ENCODE measurements around the gene SMIM14. TPM values are rescaled to one million over a fixed set of nuclear protein-coding genes. Genes with fewer than 3 reads are reported as not detected.

The SMIM14 gene
- total RNA-seq, 4 donors from 2014 or later = 34.3 to 69.9 (median 54.8) TPM

DNA sequence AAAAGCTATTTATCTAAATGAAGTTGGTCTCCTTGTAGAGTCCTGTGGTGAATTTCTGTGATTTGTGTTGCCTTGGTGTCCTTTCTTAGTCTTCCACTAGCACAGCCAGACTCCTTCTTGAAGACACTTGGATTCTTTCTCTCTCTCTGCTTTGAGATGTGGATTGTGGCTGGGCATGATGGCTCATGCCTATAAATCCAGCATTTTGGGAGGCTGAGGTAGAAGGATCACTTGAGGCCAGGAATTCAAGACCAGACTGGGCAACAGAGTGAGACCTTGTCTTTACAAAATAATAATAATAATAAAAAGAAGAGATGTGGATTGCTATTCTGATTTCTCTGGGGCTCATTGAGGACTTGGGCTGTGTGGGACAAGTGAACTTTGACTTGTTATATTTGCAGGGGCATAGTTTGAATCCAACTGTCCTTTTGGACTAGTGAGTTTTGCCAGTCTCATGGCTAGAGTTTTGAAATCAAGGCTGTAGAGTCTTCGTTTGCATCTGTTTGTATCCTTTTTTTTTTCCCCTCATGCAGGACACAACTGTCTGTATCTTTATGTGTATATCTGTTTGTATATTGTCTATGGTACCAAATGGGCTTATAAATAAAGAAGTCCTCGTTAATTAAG is 11.1 kb upstream of the SMIM14 start:
- TF ChIP-seq, protein P1, sequence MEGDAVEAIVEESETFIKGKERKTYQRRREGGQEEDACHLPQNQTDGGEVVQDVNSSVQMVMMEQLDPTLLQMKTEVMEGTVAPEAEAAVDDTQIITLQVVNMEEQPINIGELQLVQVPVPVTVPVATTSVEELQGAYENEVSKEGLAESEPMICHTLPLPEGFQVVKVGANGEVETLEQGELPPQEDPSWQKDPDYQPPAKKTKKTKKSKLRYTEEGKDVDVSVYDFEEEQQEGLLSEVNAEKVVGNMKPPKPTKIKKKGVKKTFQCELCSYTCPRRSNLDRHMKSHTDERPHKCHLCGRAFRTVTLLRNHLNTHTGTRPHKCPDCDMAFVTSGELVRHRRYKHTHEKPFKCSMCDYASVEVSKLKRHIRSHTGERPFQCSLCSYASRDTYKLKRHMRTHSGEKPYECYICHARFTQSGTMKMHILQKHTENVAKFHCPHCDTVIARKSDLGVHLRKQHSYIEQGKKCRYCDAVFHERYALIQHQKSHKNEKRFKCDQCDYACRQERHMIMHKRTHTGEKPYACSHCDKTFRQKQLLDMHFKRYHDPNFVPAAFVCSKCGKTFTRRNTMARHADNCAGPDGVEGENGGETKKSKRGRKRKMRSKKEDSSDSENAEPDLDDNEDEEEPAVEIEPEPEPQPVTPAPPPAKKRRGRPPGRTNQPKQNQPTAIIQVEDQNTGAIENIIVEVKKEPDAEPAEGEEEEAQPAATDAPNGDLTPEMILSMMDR (IDR thresholded peaks at IDR 0.05; ENCODE audit: low read depth) = no peak

DNA sequence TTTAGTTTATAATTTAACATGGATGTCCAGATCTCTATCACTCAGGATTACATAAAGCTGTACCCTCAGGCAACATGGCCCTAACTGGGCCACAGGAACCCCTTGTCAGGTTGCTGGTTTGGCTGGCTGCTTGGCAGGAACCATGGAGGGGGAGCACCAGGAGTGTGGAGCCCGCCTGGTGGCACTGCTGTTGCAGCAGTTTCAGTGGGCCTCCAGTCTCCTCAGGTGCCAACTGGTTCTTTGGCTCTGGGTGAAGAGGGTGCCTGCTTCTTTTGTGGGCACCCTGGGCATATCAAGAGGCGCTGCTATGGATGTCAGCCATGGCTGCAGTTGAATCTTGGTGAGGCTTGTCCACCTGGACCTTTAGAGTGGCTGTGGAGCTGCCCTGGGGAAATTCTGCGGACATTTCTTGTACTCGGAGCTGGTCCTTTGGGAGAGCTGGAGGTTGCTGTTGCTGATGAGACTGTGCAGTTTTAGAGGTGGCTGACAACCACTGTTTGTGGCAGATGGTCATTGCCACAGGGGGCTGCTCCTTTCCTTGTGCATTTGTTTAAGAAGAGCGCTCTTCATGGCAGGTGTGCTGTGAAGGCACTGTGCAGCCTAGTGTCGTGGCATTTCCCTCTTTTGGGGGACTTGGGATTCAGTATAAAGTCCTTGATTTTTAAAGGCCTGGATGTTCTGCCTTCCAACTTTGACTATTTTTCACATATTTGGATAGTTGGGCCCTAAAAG is 10.3 kb upstream of the SMIM14 start:
- TF ChIP-seq, protein P1 (IDR thresholded peaks at IDR 0.05; ENCODE audit: low read depth) = no peak

DNA sequence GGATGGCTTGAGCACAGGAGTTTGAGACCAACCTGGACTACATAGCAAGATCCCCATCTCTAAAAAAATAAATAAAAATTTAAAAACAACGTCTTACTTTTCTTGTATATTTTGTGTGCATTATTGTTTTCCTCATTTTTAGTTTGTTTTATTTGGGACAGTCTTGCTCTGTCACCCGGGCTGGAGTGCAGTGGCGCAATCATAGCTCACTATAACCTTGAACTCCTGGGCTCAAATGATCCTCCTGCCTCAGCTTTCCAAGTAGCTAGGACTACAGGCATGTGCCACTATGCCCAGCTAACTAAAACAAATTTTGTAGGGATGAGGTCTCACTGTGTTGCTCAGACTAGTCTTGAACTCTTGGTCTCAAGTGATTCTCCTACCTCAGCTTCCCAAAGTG is 9.5 kb upstream of the SMIM14 start:
- TF ChIP-seq, protein P1 (IDR thresholded peaks at IDR 0.05; ENCODE audit: low read depth) = no peak

DNA sequence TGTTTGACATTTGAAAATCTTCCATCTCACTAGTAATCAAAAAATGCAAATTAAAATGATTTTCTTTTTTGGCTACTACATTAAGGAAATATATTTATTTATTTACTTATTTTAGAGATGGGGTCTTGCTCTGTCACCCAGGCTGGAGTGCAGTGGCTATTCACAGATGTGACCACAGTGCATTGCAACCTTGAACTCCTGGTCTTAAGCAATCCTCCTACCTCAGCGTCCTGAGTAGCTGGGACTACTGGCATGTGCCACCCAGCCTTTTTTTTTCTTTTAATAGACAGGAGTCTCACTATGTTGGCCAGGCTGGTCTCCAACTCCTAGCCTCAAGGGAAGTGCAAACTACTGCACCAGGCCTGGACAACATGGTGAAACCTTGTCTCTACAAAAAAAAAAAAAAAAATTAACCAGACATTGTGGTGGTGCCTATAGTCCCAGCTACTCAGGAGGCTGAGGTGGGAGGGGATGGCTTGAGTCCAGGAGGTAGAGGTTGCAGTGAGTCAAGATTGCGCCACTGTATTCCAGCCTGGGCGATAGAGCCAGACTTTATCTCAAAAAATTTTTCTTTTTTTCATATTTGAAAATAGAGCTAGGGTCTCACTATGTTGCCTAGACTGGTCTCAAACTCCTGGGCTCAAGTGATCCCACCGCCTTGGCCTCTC is 4.4 kb upstream of the SMIM14 start:
- TF ChIP-seq, protein P1 (IDR thresholded peaks at IDR 0.05; ENCODE audit: low read depth) = no peak

DNA sequence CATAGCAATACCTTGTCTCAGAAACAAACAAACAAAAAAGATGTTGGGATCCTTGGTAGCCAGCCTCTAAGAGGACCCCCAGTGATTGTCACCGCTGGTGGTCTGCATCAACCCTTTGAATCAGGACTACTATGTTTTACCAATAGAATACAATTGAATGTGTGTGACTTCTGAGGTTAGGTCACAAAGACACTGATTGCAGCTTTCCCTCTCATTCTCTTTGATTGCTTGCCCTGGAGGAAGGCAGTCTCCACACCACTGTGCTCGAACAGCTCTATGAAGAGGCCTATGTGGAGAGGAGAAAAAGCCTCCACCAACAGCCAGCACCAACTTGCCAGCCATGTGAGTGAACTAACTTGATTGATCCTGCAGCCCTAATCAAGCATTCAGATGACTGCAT is 2.8 kb upstream of the SMIM14 start:
- TF ChIP-seq, protein P1 (IDR thresholded peaks at IDR 0.05; ENCODE audit: low read depth) = no peak

DNA sequence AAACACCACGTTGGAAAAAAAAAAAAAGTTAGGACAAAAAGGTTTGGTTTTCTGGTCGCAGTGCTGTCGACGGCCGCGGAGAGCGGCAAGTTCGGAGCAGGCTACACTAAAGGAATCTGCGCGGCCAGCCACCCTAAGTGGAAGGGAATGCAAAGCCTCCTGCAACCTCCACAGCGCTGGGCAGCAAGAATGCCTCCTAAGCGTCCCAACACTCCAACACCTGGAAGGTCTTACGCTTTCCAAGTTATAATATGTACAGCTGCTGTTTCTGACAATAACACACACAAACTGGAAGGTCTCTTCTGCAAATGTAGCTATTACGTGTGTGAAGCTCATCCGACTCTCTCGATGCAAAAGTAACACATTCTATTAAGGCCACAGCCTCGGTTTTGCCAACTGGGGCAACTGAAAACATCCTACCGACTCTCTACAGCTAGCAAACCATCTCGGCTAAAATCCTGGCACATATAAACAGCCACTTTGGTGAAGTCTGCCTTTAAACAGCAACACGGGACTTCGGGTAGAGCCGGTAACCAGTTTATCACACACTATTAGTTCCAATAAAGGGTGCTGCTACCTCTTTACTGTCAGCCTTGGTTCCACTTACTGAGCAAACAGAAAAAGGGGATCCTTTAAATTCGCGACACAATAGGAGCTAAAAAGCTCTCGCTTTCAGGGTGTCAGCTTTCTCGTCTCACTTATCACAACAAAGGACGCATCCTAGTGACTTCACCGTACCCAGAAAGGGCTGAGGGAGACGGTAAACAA is 895 bp downstream of the SMIM14 start:
- TF ChIP-seq, protein P1 (IDR thresholded peaks at IDR 0.05; ENCODE audit: low read depth) = no peak

DNA sequence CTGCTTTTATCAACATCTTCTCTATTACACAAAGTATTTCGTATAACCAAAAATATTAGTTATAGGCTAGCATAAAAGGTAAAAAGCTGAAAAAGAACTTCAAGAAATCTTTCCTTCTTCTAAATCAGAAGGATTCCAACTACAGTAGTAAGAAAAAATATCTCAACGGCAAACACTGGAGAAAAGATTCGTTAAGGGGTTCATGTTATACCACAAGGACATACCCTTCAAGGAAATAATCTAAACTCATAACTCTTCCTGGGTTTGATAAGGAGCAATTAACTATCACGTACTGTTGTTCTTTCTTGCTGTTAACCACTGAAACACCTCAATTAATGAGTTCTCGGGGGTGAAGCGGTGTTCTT is 1.5 kb downstream of the SMIM14 start:
- TF ChIP-seq, protein P1 (IDR thresholded peaks at IDR 0.05; ENCODE audit: low read depth) = no peak
